DND-41 (cell line): ENCODE data around the gene AVEN.

Experiments used
- CTCF ChIP-seq: IDR thresholded peaks from 2 replicates; pipeline ENCODE4 v1.5.1; 2012; ENCODE audit warnings: borderline replicate concordance, low read length, moderate library complexity, mild to moderate bottlenecking; ENCODE audit not compliant: poor library complexity, severe bottlenecking; ENCODE audit errors: extremely low read depth
- EZH2 ChIP-seq: IDR thresholded peaks from 3 replicates; pipeline ENCODE4 v1.6.1; 2012; ENCODE audit warnings: borderline replicate concordance, low read depth, mild to moderate bottlenecking, moderate library complexity, low read length, inconsistent platforms; ENCODE audit not compliant: severe bottlenecking

- no peak for TF ChIP-seq CTCF
- TF ChIP-seq EZH2: no peak
These were observed 203.9 kb downstream of the AVEN start for GRCh38 chr15:33834892-33835743.
